Thyroid gland (tissue), 4 donors: ENCODE results near the gene B4GALNT4.

Experiments used
- CTCF ChIP-seq, 6 experiments: fragments of 200-600 bp in 3 of 6; fragments of 450-650 bp in 3 of 6; sonication (generic) in 3 of 6; IDR thresholded peaks; one replicate each; pipeline ENCODE4 v1.5.1; 2016 to 2019; ENCODE audit warnings: antibody characterized with exemption in 6 of 6, mild to moderate bottlenecking in 2 of 6, inconsistent platforms in 1 of 6, moderate library complexity in 1 of 6
- POLR2A ChIP-seq, 2 donors: fragments of 450-650 bp; IDR thresholded peaks; one replicate each; pipeline ENCODE4 v1.6.1; 2017; ENCODE audit warnings: antibody characterized with exemption in 2 of 2, mild to moderate bottlenecking in 2 of 2, moderate library complexity in 1 of 2

- TF ChIP-seq POLR2A (IDR thresholded peaks at IDR 0.05) (no peak), CTCF (IDR thresholded peaks at IDR 0.05) (no peak)
Measured at GRCh38 chr11:409008-409599, 39.8 kb downstream of the B4GALNT4 start.
